HEK293T (cell line): ENCODE data around the gene TFAM.

Experiments used
- FOXK2 ChIP-seq: fragments of 450-650 bp; IDR thresholded peaks from 2 replicates; pipeline ENCODE4 v1.6.1; 2016; ENCODE audit warnings: mild to moderate bottlenecking
- L3MBTL2 ChIP-seq: fragments of 450-650 bp; conservative IDR thresholded peaks from 2 replicates; pipeline ENCODE4 v1.6.1; 2016; ENCODE audit warnings: mild to moderate bottlenecking
- NFRKB ChIP-seq: fragments of 450-650 bp; IDR thresholded peaks from 2 replicates; pipeline ENCODE4 v1.6.1; 2016; ENCODE audit warnings: mild to moderate bottlenecking, moderate library complexity
- SP1 ChIP-seq: fragments of 450-650 bp; IDR thresholded peaks from 2 replicates; pipeline ENCODE4 v1.6.1; 2017
- TF ChIP-seq, protein P1 (sequence below): fragments of 450-650 bp; IDR thresholded peaks from 2 replicates; pipeline ENCODE4 v1.6.1; 2016

DNA sequence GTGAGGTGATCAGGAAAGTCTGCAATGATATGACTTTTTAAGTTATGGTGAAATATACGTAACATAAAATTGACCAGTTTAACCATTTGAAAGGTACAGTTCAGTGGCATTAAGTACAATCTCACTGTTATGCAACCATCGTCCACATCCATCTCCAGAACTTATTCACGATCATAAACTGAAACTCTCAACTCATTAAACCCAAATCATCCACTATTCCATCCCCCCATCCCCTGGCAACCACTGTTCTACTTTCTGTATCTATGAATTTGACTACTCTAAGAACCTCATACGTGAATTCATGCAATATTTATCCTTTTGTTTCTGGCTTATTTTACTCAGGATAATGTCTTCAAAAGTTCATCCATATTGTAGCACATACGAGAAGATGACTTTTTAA, 48.4 kb downstream of the TFAM start:
- TF ChIP-seq L3MBTL2 (no peak), FOXK2 (no peak), SP1 (no peak), NFRKB (no peak)
- TF ChIP-seq, protein P1, sequence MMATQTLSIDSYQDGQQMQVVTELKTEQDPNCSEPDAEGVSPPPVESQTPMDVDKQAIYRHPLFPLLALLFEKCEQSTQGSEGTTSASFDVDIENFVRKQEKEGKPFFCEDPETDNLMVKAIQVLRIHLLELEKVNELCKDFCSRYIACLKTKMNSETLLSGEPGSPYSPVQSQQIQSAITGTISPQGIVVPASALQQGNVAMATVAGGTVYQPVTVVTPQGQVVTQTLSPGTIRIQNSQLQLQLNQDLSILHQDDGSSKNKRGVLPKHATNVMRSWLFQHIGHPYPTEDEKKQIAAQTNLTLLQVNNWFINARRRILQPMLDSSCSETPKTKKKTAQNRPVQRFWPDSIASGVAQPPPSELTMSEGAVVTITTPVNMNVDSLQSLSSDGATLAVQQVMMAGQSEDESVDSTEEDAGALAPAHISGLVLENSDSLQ = no peak
